Measurements from ENCODE around the gene CHRDL2. TPM values are rescaled to one million over a fixed set of nuclear protein-coding genes. Genes with fewer than 3 reads are reported as not detected.
"Not testable (repeated sequence)": the region's sequence is repeated elsewhere in the genome, so short reads cannot be mapped to it uniquely, and the experiment has no call there.

The CHRDL2 gene
- total RNA-seq, 1 donor from 2014 or later: 3.2 TPM

DNA sequence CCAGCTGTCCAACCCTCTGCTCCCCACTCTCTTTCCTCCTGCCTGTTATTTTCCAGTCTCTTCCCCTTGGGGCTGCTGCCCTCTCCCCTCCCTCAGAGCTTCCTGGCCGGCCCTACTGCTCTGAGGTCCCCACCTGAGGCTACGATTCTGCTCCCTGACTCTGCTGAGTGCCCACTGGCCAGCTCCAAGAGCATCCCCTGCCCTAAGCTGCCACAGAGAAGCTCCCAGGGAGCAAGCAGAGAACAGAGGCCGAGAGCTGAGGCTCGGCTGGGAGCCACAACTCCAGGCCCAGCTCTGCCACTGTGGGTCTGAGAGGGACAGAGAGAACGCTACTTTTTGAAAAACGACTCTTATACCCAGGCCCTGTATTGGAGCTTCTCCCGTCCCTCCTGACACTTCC is 61.1 kb downstream of the CHRDL2 start:
- DNase-seq (ENCODE audit: low spot score): no peak

GRCh38 chr11:74669211-74670160 is 61.7 kb downstream of the CHRDL2 start:
- no peak for DNase-seq (ENCODE audit: low spot score)

DNA sequence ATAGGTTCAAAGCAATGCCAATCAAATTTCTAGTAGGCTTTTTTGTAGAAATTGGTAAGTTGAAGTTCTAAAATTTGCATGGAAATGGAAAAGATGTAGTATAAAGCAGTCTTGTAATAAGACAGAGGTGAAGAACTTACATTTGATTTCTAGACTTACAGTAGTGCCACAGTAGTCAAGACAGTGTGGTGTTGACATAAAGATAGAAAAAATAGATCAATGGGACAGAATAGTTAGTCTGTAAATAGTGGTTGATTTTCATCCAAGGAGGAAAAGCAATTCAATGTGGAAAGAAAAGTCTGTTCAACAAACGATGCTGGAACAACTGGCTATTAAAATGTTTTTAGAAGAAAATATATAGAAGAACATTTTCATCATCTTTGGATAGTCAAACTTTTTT is 67.9 kb downstream of the CHRDL2 start:
- no peak for DNase-seq (ENCODE audit: low spot score)

DNA sequence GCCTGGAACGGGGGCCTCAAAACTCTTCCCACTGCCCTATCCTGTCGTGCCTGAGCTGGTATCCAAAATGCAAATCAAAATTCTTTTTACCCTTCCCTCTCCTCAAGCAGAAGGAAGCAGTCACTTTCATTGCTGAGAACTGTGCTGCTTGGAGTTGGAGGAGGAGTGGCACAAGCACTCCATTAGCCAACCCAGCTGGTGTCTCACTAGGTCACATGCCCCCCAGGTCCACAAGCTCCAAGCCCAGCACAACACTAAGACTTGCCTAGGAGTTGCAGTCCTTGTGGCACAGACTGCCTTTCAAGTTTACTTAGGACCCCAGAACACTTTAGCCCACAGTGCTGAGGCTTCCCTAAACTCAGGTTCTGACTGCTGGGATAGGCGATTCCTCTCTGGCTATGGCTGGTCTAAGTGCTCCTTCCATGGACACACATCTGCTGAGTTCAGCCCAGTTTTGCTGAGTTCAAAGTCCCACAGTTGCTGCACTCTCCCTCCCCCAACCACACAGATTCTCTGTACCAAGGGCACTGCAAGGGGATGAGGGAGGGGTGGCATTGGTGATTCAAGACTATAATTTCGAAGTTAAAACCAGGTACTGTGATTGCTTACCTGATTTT is 68.6 kb downstream of the CHRDL2 start:
- no peak for DNase-seq (ENCODE audit: low spot score)

DNA sequence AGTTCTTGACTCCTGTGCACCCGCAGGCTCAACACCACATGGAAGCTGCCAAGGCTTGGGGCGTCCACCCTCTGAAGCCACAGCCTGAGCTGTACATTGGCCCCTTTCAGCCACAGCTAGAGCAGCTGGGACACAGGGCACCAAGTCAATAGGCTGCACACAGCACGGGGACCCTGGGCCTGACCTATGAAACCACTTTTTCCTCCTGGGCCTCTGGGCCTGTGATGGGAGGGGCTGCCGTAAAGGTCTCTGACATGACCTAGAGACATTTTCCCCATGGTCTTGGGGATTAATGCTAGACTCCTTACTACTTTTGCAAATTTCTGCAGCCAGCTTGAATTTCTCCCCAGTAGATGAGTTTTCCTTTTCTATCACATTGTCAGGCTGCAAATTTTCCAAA is 72.1 kb downstream of the CHRDL2 start:
- DNase-seq (ENCODE audit: low spot score): not testable (repeated sequence)

DNA sequence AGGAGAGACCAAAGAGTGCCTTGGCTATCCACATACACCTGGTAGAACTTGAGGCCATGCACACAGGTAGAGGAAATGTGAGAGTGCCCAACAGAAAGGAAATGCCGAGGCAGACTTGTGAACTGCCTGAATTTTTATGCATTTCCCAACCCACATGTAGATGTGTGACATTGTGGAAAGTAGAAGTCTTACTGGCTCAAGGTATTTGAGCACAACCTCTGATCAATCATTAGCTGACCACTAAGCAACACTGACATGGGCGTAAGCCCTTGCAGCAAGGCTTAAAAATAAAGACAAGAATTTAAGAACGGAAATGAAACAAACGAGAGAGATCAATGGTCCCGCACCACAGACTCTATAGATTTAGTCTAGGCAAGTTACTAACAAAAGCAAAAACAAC is 76.2 kb downstream of the CHRDL2 start:
- DNase-seq (ENCODE audit: low spot score): no peak

DNA sequence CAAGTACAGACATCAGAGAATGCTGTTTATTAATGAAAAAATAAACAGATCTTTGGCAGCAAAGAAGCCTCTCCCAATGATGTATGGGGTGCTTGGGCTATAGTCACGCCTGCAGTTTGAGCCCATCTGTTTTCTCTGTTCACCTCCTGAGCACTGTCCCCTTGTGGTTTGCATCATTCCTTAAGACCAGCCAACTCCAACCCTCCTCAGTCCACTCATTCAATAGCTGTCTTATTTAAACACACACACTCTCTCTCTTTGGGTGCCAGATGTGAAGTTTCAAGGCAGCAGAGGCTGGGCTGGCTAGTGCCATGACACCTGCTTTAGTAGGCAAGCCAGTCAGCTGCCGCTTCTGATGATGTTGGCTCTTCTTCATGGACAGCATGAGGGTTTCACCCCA is 80.7 kb downstream of the CHRDL2 start:
- DNase-seq (ENCODE audit: low spot score): no peak

DNA sequence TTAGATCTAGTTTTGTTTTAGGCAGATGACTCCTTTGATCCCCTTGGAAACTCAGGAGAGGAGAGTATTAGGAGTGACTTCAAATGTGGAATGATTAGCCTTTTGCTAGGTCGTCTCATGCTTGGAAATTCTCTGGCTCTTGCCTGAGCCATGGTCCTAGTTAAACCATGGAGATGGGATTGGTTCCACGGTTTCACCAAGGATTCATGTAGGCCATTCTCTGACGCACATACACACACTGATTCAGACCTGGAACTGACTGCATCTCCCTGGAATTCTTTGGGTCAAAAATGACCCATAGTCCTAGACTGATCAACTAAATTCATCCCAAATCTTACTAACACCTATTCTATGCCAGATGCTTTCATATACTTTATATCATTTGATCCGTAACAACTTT is 82.3 kb downstream of the CHRDL2 start:
- DNase-seq (ENCODE audit: low spot score): no peak

GRCh38 chr11:74647831-74648230 is 83.4 kb downstream of the CHRDL2 start:
- DNase-seq (ENCODE audit: low spot score): no peak

DNA sequence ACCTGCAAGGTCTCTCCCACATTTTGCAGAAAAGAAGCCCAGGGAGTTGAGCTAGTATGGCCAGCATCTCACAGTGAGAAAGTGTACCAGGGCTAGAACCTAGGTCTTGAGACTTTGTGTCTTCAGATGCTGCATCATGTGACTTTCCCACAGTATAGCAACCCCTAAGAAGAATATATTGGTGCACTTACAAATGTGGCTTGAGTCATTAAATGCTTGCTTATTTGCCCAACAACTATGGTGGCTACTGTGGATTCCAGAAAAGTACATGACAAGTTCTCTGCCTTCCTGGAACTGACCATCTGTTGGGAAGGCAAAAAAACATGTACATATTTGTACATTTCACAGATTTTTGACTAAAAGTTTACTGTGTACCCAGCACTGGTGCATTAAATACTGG is 83.8 kb downstream of the CHRDL2 start:
- DNase-seq (ENCODE audit: low spot score): no peak

- DNase-seq (ENCODE audit: low spot score): no peak
These were observed 84.3 kb downstream of the CHRDL2 start for GRCh38 chr11:74646954-74647353.

Other genes with a start within 250 kb of the CHRDL2 start
- gene LIPT2, start 237.7 kb downstream of the CHRDL2 start, total RNA-seq: 7.4 TPM
- 21.8 TPM for gene POLD3, start 138.8 kb downstream of the CHRDL2 start, total RNA-seq
- 21.6 TPM for gene RNF169, start 17.4 kb upstream of the CHRDL2 start, total RNA-seq
- gene XRRA1, start 217.7 kb upstream of the CHRDL2 start, total RNA-seq: 14.1 TPM
- 151 TPM for gene SPCS2, start 217.8 kb upstream of the CHRDL2 start, total RNA-seq